H1 (cell line): ENCODE data around the gene TERC. TPM values are rescaled to one million over a fixed set of nuclear protein-coding genes. Genes with fewer than 3 reads are reported as not detected.

Source experiments
- CTCF ChIA-PET: fragments of 300-600 bp; sonication (Branson Sonifier 250); formaldehyde crosslinking; loops from one replicate; lab custom pipeline; 2021; ENCODE audit not compliant: partially characterized antibody; lab: Charles Lee
- POLR2A ChIA-PET: fragments of 300-600 bp; sonication (Branson Sonifier 250); formaldehyde crosslinking; loops from one replicate; lab custom pipeline; 2021; ENCODE audit warnings: inconsistent platforms; ENCODE audit not compliant: partially characterized antibody; lab: Charles Lee
- DNase-seq, 2 experiments: peaks; one replicate each; pipeline versions ENCODE4 v3.0.0 to v3.0.0-alpha.2; 2010 to 2022; ENCODE audit warnings: low spot score in 2 of 2, low read depth in 1 of 2, mixed read lengths in 1 of 2
- FAIRE-seq: peaks from 2 replicates; lab custom pipeline; 2011; peaks lifted over from hg19 to GRCh38; lab: Jason Lieb, UNC
- H2AFZ ChIP-seq: 2 replicates; pipeline ENCODE4 v1.8.1; 2012; ENCODE audit warnings: low read length, inconsistent platforms
- H2AK5ac ChIP-seq: 2 replicates; pipeline ENCODE4 v1.6.1; 2013; ENCODE audit warnings: low read depth, low read length
- H2BK120ac ChIP-seq: replicated peaks from 2 replicates; pipeline ENCODE3; 2013; ENCODE audit warnings: low read depth, low read length, inconsistent platforms
- H2BK12ac ChIP-seq: 2 replicates; pipeline ENCODE4 v1.6.1; 2013; ENCODE audit warnings: low read depth, low read length
- H2BK15ac ChIP-seq: 2 replicates; pipeline ENCODE4 v1.6.1; 2013; ENCODE audit warnings: low read length
- H2BK20ac ChIP-seq: 2 replicates; pipeline ENCODE4 v1.6.1; 2013; ENCODE audit warnings: low read length
- H2BK5ac ChIP-seq: 2 replicates; pipeline ENCODE4 v1.6.1; 2013; ENCODE audit warnings: low read depth, low read length
- H3K14ac ChIP-seq: 2 replicates; pipeline ENCODE4 v1.6.1; 2013; ENCODE audit warnings: inconsistent platforms; ENCODE audit not compliant: insufficient read length
- H3K18ac ChIP-seq: 2 replicates; pipeline ENCODE4 v1.6.1; 2013; ENCODE audit warnings: low read length; ENCODE audit errors: extremely low read depth
- H3K23ac ChIP-seq: 2 replicates; pipeline ENCODE4 v1.6.1; 2013; ENCODE audit warnings: inconsistent platforms; ENCODE audit not compliant: insufficient read length
- H3K23me2 ChIP-seq: 2 replicates; pipeline ENCODE4 v1.6.1; 2013; ENCODE audit warnings: low read depth, low read length
- H3K27ac ChIP-seq: 2 replicates; pipeline ENCODE4 v1.6.1; 2011; ENCODE audit warnings: low read depth, low read length, inconsistent platforms
- H3K27me3 ChIP-seq, 4 experiments: replicated peaks in 1 of 4; 1 replicate in 1 of 4; 2 replicates in 3 of 4; pipeline versions ENCODE4 v1.6.1 to v1.8.1; 2011 to 2013; ENCODE audit warnings: low read length in 3 of 4, mild to moderate bottlenecking in 3 of 4, inconsistent platforms in 2 of 4, mixed read lengths in 2 of 4, moderate library complexity in 1 of 4; ENCODE audit not compliant: control insufficient read depth in 3 of 4, insufficient read depth in 3 of 4; ENCODE audit errors: extremely low read depth in 1 of 4
- H3K36me3 ChIP-seq, 4 experiments: 2 replicates each; pipeline versions ENCODE4 v1.6.1 to v1.8.1; 2011 to 2013; ENCODE audit warnings: mild to moderate bottlenecking in 4 of 4, low read length in 3 of 4, moderate library complexity in 2 of 4, control low read depth in 1 of 4, inconsistent platforms in 1 of 4; ENCODE audit not compliant: insufficient read depth in 4 of 4, control insufficient read depth in 2 of 4
- H3K4ac ChIP-seq: replicated peaks from 2 replicates; pipeline ENCODE3; 2013; ENCODE audit warnings: low read length, low read depth, mixed read lengths, inconsistent platforms; ENCODE audit not compliant: insufficient read length
- H3K4me1 ChIP-seq, 4 experiments: replicated peaks in 1 of 4; 1 replicate in 1 of 4; 2 replicates in 3 of 4; pipeline versions ENCODE4 v1.6.1 to v1.8.1; 2011 to 2013; ENCODE audit warnings: low read length in 3 of 4, inconsistent platforms in 2 of 4, mixed read lengths in 1 of 4; ENCODE audit not compliant: insufficient read depth in 4 of 4, control insufficient read depth in 3 of 4
- H3K4me2 ChIP-seq, 2 experiments: 2 replicates each; pipeline versions ENCODE4 v1.6.1 to v1.8.1; 2011 to 2013; ENCODE audit warnings: low read depth in 2 of 2, low read length in 2 of 2, control low read depth in 1 of 2, inconsistent platforms in 1 of 2, mild to moderate bottlenecking in 1 of 2; ENCODE audit not compliant: insufficient read depth in 1 of 2
- H3K4me3 ChIP-seq, 4 experiments: fragments of 200-600, 300-600 bp in 1 of 4; sonication (generic), shearing (Covaris generic), sonication (Bioruptor Twin) in 1 of 4; 2 replicates each; pipeline versions ENCODE4 v1.5.1 to v1.8.1; 2011 to 2016; ENCODE audit warnings: low read length in 4 of 4, low read depth in 3 of 4, control low read depth in 2 of 4, inconsistent platforms in 2 of 4, mild to moderate bottlenecking in 2 of 4, mixed read lengths in 1 of 4, moderate library complexity in 1 of 4; ENCODE audit not compliant: insufficient read depth in 2 of 4; ENCODE audit errors: extremely low read depth in 1 of 4
- H3K56ac ChIP-seq: replicated peaks from 2 replicates; pipeline ENCODE3; 2013; ENCODE audit warnings: low read depth, mild to moderate bottlenecking, mixed read lengths, low read length, inconsistent platforms; ENCODE audit not compliant: insufficient read length
- H3K79me1 ChIP-seq: 2 replicates; pipeline ENCODE4 v1.6.1; 2013; ENCODE audit warnings: low read depth, low read length, control low read depth
- H3K79me2 ChIP-seq, 2 experiments: 2 replicates each; pipeline versions ENCODE4 v1.6.1 to v1.8.1; 2012 to 2013; ENCODE audit warnings: low read length in 2 of 2, mild to moderate bottlenecking in 2 of 2, inconsistent platforms in 1 of 2; ENCODE audit not compliant: insufficient read depth in 2 of 2, control insufficient read depth in 1 of 2
- H3K9ac ChIP-seq, 4 experiments: replicated peaks in 1 of 4; 1 replicate in 1 of 4; 2 replicates in 3 of 4; pipeline versions ENCODE4 v1.6.1 to v1.8.1; 2011 to 2013; ENCODE audit warnings: low read depth in 3 of 4, low read length in 3 of 4, control low read depth in 2 of 4, mild to moderate bottlenecking in 2 of 4, moderate library complexity in 2 of 4, inconsistent platforms in 1 of 4; ENCODE audit errors: extremely low read depth in 1 of 4
- H3K9me3 ChIP-seq, 2 experiments: 2 replicates each; pipeline versions ENCODE4 v1.6.1 to v1.8.1; 2012 to 2013; ENCODE audit warnings: mild to moderate bottlenecking in 2 of 2, moderate library complexity in 2 of 2, control low read depth in 1 of 2, inconsistent platforms in 1 of 2, low read depth in 1 of 2, low read length in 1 of 2, mixed read lengths in 1 of 2; ENCODE audit not compliant: insufficient read depth in 2 of 2
- H4K20me1 ChIP-seq, 2 experiments: replicated peaks in 1 of 2; 2 replicates each; pipeline versions ENCODE3 to v1.8.1; 2011 to 2013; ENCODE audit warnings: inconsistent platforms in 2 of 2, low read length in 2 of 2, mild to moderate bottlenecking in 1 of 2; ENCODE audit not compliant: insufficient read depth in 2 of 2, control insufficient read depth in 1 of 2
- H4K5ac ChIP-seq: 2 replicates; pipeline ENCODE4 v1.6.1; 2013; ENCODE audit warnings: low read length, low read depth, mixed read lengths, inconsistent platforms; ENCODE audit not compliant: insufficient read length
- H4K8ac ChIP-seq: 2 replicates; pipeline ENCODE4 v1.8.0; 2013; ENCODE audit warnings: mild to moderate bottlenecking, moderate library complexity, low read length, inconsistent platforms; ENCODE audit not compliant: insufficient read depth; ENCODE audit errors: extremely low read depth
- H4K91ac ChIP-seq: replicated peaks from 2 replicates; pipeline ENCODE3; 2013; ENCODE audit warnings: low read length, mixed read lengths, inconsistent platforms; ENCODE audit not compliant: insufficient read length
- KDM4A ChIP-seq: IDR thresholded peaks from one replicate; pipeline ENCODE4 v1.7.1; 2012; ENCODE audit warnings: low read depth, mild to moderate bottlenecking, moderate library complexity, low read length, inconsistent platforms; ENCODE audit not compliant: severe bottlenecking
- POLR2AphosphoS5 ChIP-seq: IDR thresholded peaks from 2 replicates; pipeline ENCODE4 v1.6.1; 2011; ENCODE audit warnings: low read depth, low read length
- WGBS, 2 experiments: shearing (Covaris generic) in 1 of 2; methylation state at CpG; one replicate each; pipeline versions ENCODE4 v1.1.6 to v1.1.7; 2013 to 2015; ENCODE audit warnings: low lambda C conversion rate in 2 of 2, mixed read lengths in 2 of 2, inconsistent platforms in 1 of 2, low coverage in 1 of 2, missing lambda C conversion rate in 1 of 2; ENCODE audit not compliant: insufficient replicate concordance in 2 of 2, insufficient coverage in 1 of 2, insufficient read length in 1 of 2; ENCODE audit errors: extremely low coverage in 1 of 2, missing lambda C conversion rate in 1 of 2; 5-methylcytosine and 5-hydroxymethylcytosine counted together
- polyA plus RNA-seq, 7 experiments: library from polyadenylated mRNA; depleted of rRNA in 3 of 7; stranded (reverse) in 5 of 7; unstranded in 2 of 7; fragments of >200 nt in 5 of 7; fragments of 200-250 nt in 2 of 7; gene quantifications; 1 replicate in 5 of 7; 2 replicates in 1 of 7; 4 replicates in 1 of 7; pipeline versions ENCODE4 v1.2.1 to v1.2.3, GENCODE V29; 2011 to 2013; ENCODE audit warnings: missing spikeins in 2 of 7, mixed read lengths in 2 of 7
- total RNA-seq: library from RNA; stranded (reverse); fragmentation: NEBNext Ultra II Directional; extraction: Animal tissue kit (Norgen Biotek cat#: 25700); gene quantifications from 2 replicates; pipeline ENCODE4 v1.2.1, GENCODE V29; 2021

Gene TERC
- total and polyA plus RNA-seq, 2 of the 8 experiments (the other 6 are each of a cell fraction or from before 2014, with no cell fraction given): 2.3 to 17.0 TPM

DNA sequence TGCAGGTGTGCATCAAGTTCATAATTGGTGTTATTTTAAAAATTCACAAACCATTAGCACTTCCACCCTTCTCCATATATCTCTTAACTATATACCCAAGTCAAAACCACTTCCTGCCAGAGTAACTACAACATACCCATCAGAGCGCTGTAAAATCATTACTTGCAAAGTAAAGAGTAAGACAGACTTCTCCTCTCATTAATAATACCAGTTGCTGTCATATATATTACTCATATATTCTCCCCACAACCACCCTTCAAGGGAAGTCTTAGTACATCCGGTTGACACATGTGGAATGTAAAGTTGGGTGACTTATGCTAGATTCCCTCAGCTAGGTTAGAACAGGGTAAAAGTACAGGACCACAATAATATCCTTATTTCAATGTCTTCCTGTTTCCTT, 5.6 kb downstream of the TERC start:
- no peak for FAIRE-seq
- no peak overlapping the region for H2BK15ac ChIP-seq
- H3K23me2 ChIP-seq: peaks cover 2% of the 10 kb centered on the region; the same call in 1 of the 2 replicates
- H2AK5ac ChIP-seq: no peak overlapping the region
- no peak overlapping the region for H4K8ac ChIP-seq
- H2BK12ac ChIP-seq: no peak overlapping the region
- no peak for DNase-seq
- H4K5ac ChIP-seq: no peak overlapping the region
- no peak overlapping the region for H2BK120ac ChIP-seq
- no peaks in the 10 kb centered on the region for H3K79me2 ChIP-seq
- ChIA-PET POLR2A (no interaction called here), CTCF (interaction anchor here (0.7 to 2.5 kb wide), 2 partner anchors 13 to 15 kb away, joined by 3 to 7 read pairs; no protein-coding TSS in a partner anchor)
- H3K4me2 ChIP-seq: no peak overlapping the region
- H2BK20ac ChIP-seq: no peak overlapping the region
- H3K4ac ChIP-seq: no peak overlapping the region
- H3K14ac ChIP-seq: no peak overlapping the region
- TF ChIP-seq KDM4A (no peak), POLR2AphosphoS5 (no peak)
- no peak overlapping the region for H3K27ac ChIP-seq
- H4K20me1 ChIP-seq: no peaks in the 10 kb centered on the region
- H3K9me3 ChIP-seq: peaks cover 0 to 3% of the 10 kb centered on the region in 2 experiments; a peak in 1 of 4 replicates
- H3K23ac ChIP-seq: no peak overlapping the region
- no peak overlapping the region for H3K4me3 ChIP-seq
- H2AFZ ChIP-seq: no peak overlapping the region
- 88% methylated on average over 2 of the region's 2 CpGs; no CpG with 5 or more reads in 1 of the 2 experiments for WGBS, 2 experiments
- no peak overlapping the region for H3K9ac ChIP-seq
- H3K56ac ChIP-seq: no peak overlapping the region
- peaks cover 0 to 1% (median 0%) of the 10 kb centered on the region in 4 experiments; a peak in 1 of 7 replicates for H3K27me3 ChIP-seq
- H3K36me3 ChIP-seq: no peaks in the 10 kb centered on the region
- no peaks in the 10 kb centered on the region for H3K79me1 ChIP-seq
- no peak overlapping the region for H4K91ac ChIP-seq
- 0 out of 7 replicates have a peak, but pooled peaks cover 0 to under 1% (median 0%) of the 10 kb centered on the region in 4 experiments for H3K4me1 ChIP-seq
- H2BK5ac ChIP-seq: no peak overlapping the region
- no peak overlapping the region for H3K18ac ChIP-seq
